Calu3 (cell line): ENCODE measurements around the gene MCM9. TPM values are rescaled to one million over a fixed set of nuclear protein-coding genes. Genes with fewer than 3 reads are reported as not detected.

Experiments
- BruUV-seq: library from RNA; stranded (reverse); fragments of 400-500 nt; replicated peaks from 2 replicates; lab custom pipeline; 2021; lab: Mats Ljungman, UMichigan
- CTCF ChIA-PET: fragments of 300-600 bp; sonication (Branson Sonifier 250); formaldehyde crosslinking; loops from one replicate; lab custom pipeline; 2022; ENCODE audit warnings: antibody characterized with exemption; lab: Charles Lee
- DNase-seq: peaks from one replicate; pipeline ENCODE4 v3.0.0; 2022
- H3K27ac Mint-ChIP-seq: one replicate; pipeline ENCODE4 v1.8.0; 2022; ENCODE audit warnings: mixed read lengths; ENCODE audit not compliant: unreplicated experiment
- H3K27me3 Mint-ChIP-seq: one replicate; pipeline ENCODE4 v1.8.0; 2022; ENCODE audit warnings: mixed read lengths; ENCODE audit not compliant: unreplicated experiment
- H3K36me3 Mint-ChIP-seq: one replicate; pipeline ENCODE4 v1.8.0; 2022; ENCODE audit warnings: mild to moderate bottlenecking, moderate library complexity, mixed read lengths; ENCODE audit not compliant: insufficient read depth, unreplicated experiment
- H3K4me1 Mint-ChIP-seq: one replicate; pipeline ENCODE4 v1.8.0; 2022; ENCODE audit warnings: mild to moderate bottlenecking, low read depth, mixed read lengths; ENCODE audit not compliant: unreplicated experiment
- H3K4me3 Mint-ChIP-seq: one replicate; pipeline ENCODE4 v1.8.0; 2022; ENCODE audit warnings: mild to moderate bottlenecking, low read depth, moderate library complexity, mixed read lengths; ENCODE audit not compliant: unreplicated experiment
- H3K9me3 Mint-ChIP-seq: one replicate; pipeline ENCODE4 v1.8.0; 2022; ENCODE audit warnings: low read depth, mixed read lengths; ENCODE audit not compliant: unreplicated experiment
- CTCF ChIP-seq: fragments of 200-600 bp; IDR thresholded peaks from one replicate; pipeline ENCODE4 v1.8.0; 2022; ENCODE audit warnings: antibody characterized with exemption; ENCODE audit not compliant: unreplicated experiment
- intact Hi-C: fragments of 100-400 bp; cut with micrococcal nuclease; formaldehyde crosslinking; loops from one replicate; pipeline ENCODE4 v1.10.0; 2022; ENCODE audit not compliant: unreplicated experiment
- total RNA-seq: library from RNA; stranded (reverse); gene quantifications from 2 replicates; pipeline ENCODE4 v1.2.3, GENCODE V29; 2022

MCM9 gene
- total RNA-seq, 1 experiment from 2014 or later: 24.6 TPM

GRCh38 chr6:118886641-118887040, 48.3 kb downstream of the MCM9 start:
- CTCF ChIA-PET: interaction anchor here (0.7 kb wide), 1 partner anchor 1770 kb away, joined by 3 read pairs; no protein-coding TSS in a partner anchor
- Mint-ChIP-seq H3K36me3 (no peaks in the 10 kb centered on the region), H3K27me3 (no peaks in the 10 kb centered on the region), H3K27ac (no peak overlapping the region), H3K9me3 (no peaks in the 10 kb centered on the region), H3K4me1 (peaks cover 16% of the 10 kb centered on the region), H3K4me3 (no peak overlapping the region)
- TF ChIP-seq CTCF: no peak
- intact Hi-C loops: no loop called here
- DNase-seq: no peak
- BruUV-seq: no TSS peak

DNA sequence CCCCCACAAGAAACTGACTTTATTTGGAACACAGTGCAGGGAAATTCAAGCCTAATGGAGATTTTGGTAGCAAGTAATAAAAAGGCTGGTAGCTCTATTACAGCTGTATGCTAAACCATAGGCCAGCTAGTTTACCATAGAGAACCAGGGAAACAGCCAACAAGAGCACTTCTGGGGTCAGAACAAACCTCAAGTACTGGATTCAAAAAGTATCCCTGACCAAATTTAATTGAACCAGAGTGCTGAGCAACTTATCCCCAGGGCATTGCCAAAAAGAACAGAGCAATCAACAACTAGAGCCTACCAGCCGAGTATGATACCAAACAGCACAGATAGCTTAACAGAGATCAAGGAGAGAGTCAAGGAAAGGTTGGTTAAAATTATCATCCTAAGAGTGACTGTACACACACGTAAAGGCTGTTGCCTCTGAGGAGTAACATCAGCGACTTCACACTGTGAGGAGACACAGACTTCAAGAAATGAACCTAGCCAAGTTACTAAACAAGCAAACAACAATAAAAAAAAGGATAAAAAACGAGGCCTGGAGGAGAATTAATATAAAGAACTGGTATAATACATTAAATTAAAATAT, 52.5 kb downstream of the MCM9 start:
- Mint-ChIP-seq H3K4me3 (no peak overlapping the region), H3K4me1 (peaks cover 18% of the 10 kb centered on the region), H3K27me3 (no peaks in the 10 kb centered on the region), H3K9me3 (no peaks in the 10 kb centered on the region), H3K36me3 (no peaks in the 10 kb centered on the region), H3K27ac (no peak overlapping the region)
- BruUV-seq: no TSS peak
- no peak for DNase-seq
- no peak for TF ChIP-seq CTCF
- intact Hi-C loops: no loop called here
- CTCF ChIA-PET: no interaction called here

DNA sequence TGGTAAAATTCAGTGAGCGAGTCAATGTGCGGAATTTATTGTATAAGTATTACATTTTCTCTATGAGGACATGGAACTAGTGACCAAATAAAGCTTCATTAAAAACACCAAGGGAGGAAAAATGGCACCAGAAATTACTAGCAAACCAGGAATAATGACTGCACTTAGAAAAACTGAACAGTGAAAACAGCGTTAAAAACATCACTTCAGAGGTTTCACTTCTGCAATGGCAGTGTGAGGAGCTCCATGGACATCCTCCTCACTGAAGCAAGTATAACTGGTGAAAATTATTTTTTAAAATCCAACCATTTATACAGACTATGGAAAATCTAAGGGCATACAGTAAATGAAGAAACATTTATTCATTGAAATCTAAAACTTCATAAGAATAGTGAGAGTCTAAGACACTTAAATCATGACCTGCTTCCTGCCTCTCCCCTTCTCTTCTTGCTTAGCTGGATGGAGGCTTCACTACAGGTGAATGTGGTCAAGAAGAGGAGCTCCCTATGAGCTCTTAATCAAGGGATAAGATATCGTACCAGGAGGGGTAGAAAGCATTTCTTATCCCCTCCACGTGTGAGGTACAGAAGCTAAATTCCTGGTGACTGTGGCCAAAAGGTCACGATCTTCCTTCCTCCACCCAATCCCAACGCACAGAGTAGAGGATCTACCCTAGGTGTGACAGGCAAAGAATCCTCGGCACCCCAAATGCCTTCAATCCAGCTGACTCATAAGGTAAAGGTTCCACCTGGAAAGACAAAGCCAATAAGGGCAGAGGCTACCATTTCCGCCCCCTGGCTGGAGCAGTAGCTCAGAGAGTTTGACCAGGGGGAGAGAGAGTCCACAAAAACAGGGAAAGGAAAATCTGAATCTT, 53.3 kb downstream of the MCM9 start:
- CTCF ChIA-PET: no interaction called here
- no peak for TF ChIP-seq CTCF
- no peak overlapping the region for H3K27ac Mint-ChIP-seq
- H3K36me3 Mint-ChIP-seq: no peaks in the 10 kb centered on the region
- intact Hi-C loops: no loop called here
- no peaks in the 10 kb centered on the region for H3K27me3 Mint-ChIP-seq
- BruUV-seq: no TSS peak
- H3K9me3 Mint-ChIP-seq: no peaks in the 10 kb centered on the region
- H3K4me1 Mint-ChIP-seq: peaks cover 18% of the 10 kb centered on the region
- no peak for DNase-seq
- H3K4me3 Mint-ChIP-seq: no peak overlapping the region

DNA sequence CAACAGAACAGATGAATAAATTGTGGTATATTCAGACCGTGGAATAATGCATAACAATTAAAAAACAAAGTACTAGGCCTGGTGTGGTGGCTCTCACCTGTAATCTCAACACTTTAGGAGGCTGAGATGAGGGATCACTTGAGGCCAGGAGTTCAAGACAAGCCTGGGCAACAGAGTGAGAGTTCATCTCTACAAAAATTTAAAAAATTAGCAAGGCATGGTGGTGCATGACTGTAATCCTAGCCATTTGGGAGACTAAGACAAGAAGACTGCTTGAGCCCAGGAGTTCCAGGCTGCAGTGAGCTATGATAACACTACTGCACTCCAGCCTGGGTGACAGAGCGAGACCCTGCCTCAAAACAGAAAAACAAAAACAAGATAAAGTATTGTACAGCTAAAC, 57.2 kb downstream of the MCM9 start:
- Mint-ChIP-seq H3K4me1 (peaks cover 14% of the 10 kb centered on the region), H3K9me3 (no peaks in the 10 kb centered on the region), H3K27me3 (no peaks in the 10 kb centered on the region), H3K27ac (no peak overlapping the region), H3K36me3 (no peaks in the 10 kb centered on the region), H3K4me3 (no peak overlapping the region)
- intact Hi-C loops: no loop called here
- CTCF ChIA-PET: no interaction called here
- no peak for TF ChIP-seq CTCF
- no TSS peak for BruUV-seq
- no peak for DNase-seq
